Neural crest cell (in vitro differentiated cells): ENCODE measurements around the gene SRP72. TPM values are rescaled to one million over a fixed set of nuclear protein-coding genes. Genes with fewer than 3 reads are reported as not detected.

Experiments used
- DNase-seq: peaks from one replicate; pipeline ENCODE4 v3.0.0; 2021; ENCODE audit warnings: low read depth, mixed read lengths, low spot score
- H3K27ac Mint-ChIP-seq: one replicate; pipeline ENCODE4 v1.8.0; 2021; ENCODE audit warnings: mild to moderate bottlenecking, mixed read lengths; ENCODE audit not compliant: unreplicated experiment
- H3K27me3 Mint-ChIP-seq: 2 replicates; pipeline ENCODE4 v1.8.0; 2021; ENCODE audit warnings: low read depth, mild to moderate bottlenecking, mixed read lengths
- H3K36me3 Mint-ChIP-seq: 2 replicates; pipeline ENCODE4 v1.8.0; 2021; ENCODE audit warnings: low read depth, mild to moderate bottlenecking, mixed read lengths
- H3K4me1 Mint-ChIP-seq: 2 replicates; pipeline ENCODE4 v1.8.0; 2021; ENCODE audit warnings: mixed read lengths
- H3K4me3 Mint-ChIP-seq: one replicate; pipeline ENCODE4 v1.8.0; 2021; ENCODE audit warnings: mild to moderate bottlenecking, mixed read lengths
- H3K9me3 Mint-ChIP-seq: 2 replicates; pipeline ENCODE4 v1.8.0; 2021; ENCODE audit warnings: mixed read lengths
- long read RNA-seq: library from polyadenylated mRNA; unstranded; transcript quantifications from one replicate; pipeline ENCODE4 v2.0.0, GENCODE V29; 2020
- total RNA-seq: library from RNA; stranded (reverse); gene quantifications from 2 replicates; pipeline ENCODE4 v1.2.1, GENCODE V29; 2021
- TF ChIP-seq, protein P1 (sequence below): fragments of 200-600 bp; sonication (generic); conservative IDR thresholded peaks from 2 replicates; pipeline ENCODE4 v1.5.0; 2021; ENCODE audit warnings: antibody characterized with exemption, mild to moderate bottlenecking

SRP72 gene
- total RNA-seq = 169 and 172 TPM in 2 replicates
- long read RNA-seq, full-length matches to known transcripts = 71 of 424 reads
- long read RNA-seq, partial matches to known transcripts = 334 of 424 reads
- long read RNA-seq, other reads (novel, unspliced or antisense) = 19 of 424 reads

DNA sequence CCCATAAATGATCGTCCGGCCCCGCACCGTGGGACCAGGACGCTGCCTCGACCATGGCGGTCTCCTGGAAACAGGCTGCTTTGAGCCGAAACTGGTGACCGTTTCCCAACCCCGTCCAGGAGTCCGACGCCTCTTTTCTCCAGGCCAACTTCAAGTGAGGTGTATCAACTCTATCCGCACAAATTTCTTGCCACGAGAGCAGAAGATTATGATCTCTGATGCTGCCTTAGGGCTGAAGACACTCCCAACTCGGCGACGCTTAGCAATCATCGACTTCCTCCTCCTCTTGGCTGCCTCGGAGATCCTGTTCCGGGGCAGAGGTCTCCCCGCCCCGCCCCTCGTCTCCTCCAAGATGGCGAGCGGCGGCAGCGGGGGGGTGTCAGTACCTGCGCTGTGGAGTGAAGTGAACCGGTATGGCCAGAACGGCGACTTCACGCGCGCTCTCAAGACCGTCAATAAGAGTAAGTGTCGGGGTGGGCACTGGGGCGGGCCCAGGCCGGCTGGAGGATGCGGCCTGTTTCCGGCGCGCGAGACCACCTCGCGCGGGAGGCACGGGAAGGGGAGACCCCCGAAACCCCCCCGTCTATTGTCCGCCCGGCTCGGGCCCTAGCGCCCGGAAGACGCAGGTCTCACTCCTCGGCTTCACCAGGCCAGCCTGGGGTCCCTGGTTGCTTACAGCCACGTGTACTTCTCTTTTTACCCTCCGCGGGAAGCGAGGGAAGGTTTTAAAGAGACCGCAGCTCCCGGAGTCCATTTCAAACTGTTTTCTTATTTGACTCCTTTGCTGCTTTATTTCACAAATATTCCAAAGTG lies at the start of gene SRP72:
SRP72 (plus strand) TSS at position 334 of the 813 bp plus-strand sequence; CDS start at position 353, 19 bp downstream.
- Mint-ChIP-seq H3K36me3 (peaks cover 10% of the 10 kb centered on the region), H3K4me1 (peaks cover 54% of the 10 kb centered on the region), H3K27me3 (no peaks in the 10 kb centered on the region), H3K9me3 (no peaks in the 10 kb centered on the region), H3K4me3 (peak within 1 kb of the TSS; percentile 97), H3K27ac (peak within 1 kb of the TSS; percentile 98)
- TF ChIP-seq, protein P1, sequence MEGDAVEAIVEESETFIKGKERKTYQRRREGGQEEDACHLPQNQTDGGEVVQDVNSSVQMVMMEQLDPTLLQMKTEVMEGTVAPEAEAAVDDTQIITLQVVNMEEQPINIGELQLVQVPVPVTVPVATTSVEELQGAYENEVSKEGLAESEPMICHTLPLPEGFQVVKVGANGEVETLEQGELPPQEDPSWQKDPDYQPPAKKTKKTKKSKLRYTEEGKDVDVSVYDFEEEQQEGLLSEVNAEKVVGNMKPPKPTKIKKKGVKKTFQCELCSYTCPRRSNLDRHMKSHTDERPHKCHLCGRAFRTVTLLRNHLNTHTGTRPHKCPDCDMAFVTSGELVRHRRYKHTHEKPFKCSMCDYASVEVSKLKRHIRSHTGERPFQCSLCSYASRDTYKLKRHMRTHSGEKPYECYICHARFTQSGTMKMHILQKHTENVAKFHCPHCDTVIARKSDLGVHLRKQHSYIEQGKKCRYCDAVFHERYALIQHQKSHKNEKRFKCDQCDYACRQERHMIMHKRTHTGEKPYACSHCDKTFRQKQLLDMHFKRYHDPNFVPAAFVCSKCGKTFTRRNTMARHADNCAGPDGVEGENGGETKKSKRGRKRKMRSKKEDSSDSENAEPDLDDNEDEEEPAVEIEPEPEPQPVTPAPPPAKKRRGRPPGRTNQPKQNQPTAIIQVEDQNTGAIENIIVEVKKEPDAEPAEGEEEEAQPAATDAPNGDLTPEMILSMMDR = no peak
- DNase-seq = peak; percentile 71

- Mint-ChIP-seq H3K27ac (no peak overlapping the region), H3K9me3 (peaks cover 4% of the 10 kb centered on the region), H3K27me3 (no peaks in the 10 kb centered on the region), H3K4me1 (peaks cover 10% of the 10 kb centered on the region), H3K36me3 (peaks cover 10% of the 10 kb centered on the region), H3K4me3 (no peak overlapping the region)
- no peak for DNase-seq
- TF ChIP-seq, protein P1 = no peak
Measured at GRCh38 chr4:56424176-56424575, 43.2 kb upstream of the SRP72 start.

- Mint-ChIP-seq H3K27me3 (no peaks in the 10 kb centered on the region), H3K36me3 (peaks cover 10% of the 10 kb centered on the region), H3K27ac (no peak overlapping the region), H3K9me3 (peaks cover 4% of the 10 kb centered on the region), H3K4me3 (no peak overlapping the region), H3K4me1 (peaks cover 10% of the 10 kb centered on the region)
- DNase-seq = no peak
- TF ChIP-seq, protein P1 = peak; percentile 77
Measured at GRCh38 chr4:56424697-56425514, 42.5 kb upstream of the SRP72 start.

DNA sequence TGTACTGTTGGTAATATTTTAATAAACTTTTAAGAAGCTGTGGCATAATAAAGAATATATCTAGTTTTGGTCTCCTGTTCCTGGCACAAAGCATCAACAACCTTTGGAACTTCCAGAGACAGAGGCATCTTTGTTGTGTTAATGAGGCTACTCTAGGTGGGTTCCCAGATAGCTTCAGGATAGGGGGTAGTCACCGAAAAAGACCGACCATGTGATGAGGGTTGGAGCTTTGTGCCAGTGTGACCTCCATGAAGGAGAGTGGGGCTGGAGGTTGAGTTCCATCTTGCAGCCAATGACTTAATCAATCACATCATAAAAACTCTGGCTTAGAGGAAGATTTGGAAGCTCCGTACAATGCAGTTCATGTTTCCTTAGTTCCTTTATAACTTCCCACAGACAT lies 41.9 kb upstream of the SRP72 start:
- TF ChIP-seq, protein P1 = no peak
- no peak overlapping the region for H3K4me3 Mint-ChIP-seq
- H3K9me3 Mint-ChIP-seq = peaks cover 4% of the 10 kb centered on the region
- no peak overlapping the region for H3K27ac Mint-ChIP-seq
- H3K4me1 Mint-ChIP-seq = peaks cover 10% of the 10 kb centered on the region
- peaks cover 10% of the 10 kb centered on the region for H3K36me3 Mint-ChIP-seq
- DNase-seq = no peak
- no peaks in the 10 kb centered on the region for H3K27me3 Mint-ChIP-seq

DNA sequence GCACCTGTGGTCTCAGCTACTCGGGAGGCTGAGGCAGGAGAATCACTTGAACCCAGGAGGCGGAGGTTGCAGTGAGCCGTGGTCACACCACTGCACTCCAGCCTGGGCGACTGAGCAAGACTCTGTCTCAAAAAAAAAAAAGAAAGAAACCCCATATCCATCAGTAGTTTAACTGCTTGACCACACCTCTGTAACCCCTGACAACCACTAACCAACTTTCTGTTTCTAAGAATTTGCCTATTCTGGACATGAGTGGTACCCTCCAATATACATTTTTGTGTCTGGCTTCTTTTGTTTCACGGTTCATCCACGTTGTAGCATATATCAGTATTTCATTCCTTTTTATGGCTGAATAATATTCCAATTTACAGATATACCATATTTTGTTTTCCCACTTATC lies 41.1 kb upstream of the SRP72 start:
- TF ChIP-seq, protein P1 = no peak
- Mint-ChIP-seq H3K27ac (no peak overlapping the region), H3K4me3 (no peak overlapping the region), H3K36me3 (peaks cover 10% of the 10 kb centered on the region), H3K4me1 (peaks cover 12% of the 10 kb centered on the region), H3K27me3 (no peaks in the 10 kb centered on the region), H3K9me3 (peaks cover 4% of the 10 kb centered on the region)
- no peak for DNase-seq
